ENCODE results near the gene CPEB4. TPM values are rescaled to one million over a fixed set of nuclear protein-coding genes. Genes with fewer than 3 reads are reported as not detected.

CPEB4 gene
- total and polyA plus RNA-seq, 2 of the 8 experiments (the other 6 are each of a cell fraction or from before 2014, with no cell fraction given) = 8.4 to 13.4 TPM

GRCh38 chr5:173941102-173941501 lies 53.0 kb downstream of the CPEB4 start:
- no peak overlapping the region for H3K56ac ChIP-seq (replicated peaks; ENCODE audit: insufficient read length, low read depth, low read length)
- H3K4me3 ChIP-seq (ENCODE audit: extremely low read depth in 1 of 4, insufficient read depth in 2 of 4, low read depth in 3 of 4, low read length in 4 of 4) = peak overlapping the region in 1 of 4 experiments; percentile 37; a peak in 1 of 8 replicates
- no peak overlapping the region; the same call in 1 of the 2 replicates for H2AK5ac ChIP-seq (ENCODE audit: low read depth, low read length)
- WGBS, 2 experiments (ENCODE audit: extremely low coverage in 1 of 2, insufficient coverage in 1 of 2, insufficient read length in 1 of 2, insufficient replicate concordance in 2 of 2, low coverage in 1 of 2, low lambda C conversion rate in 2 of 2, missing lambda C conversion rate in 1 of 2) = 45% methylated on average over 2 of the region's 2 CpGs; no CpG with 5 or more reads in 1 of the 2 experiments
- no peak overlapping the region for H2AFZ ChIP-seq (ENCODE audit: low read length)
- no peaks in the 10 kb centered on the region for H3K27me3 ChIP-seq (replicated peaks in 1 of 4; ENCODE audit: control insufficient read depth in 3 of 4, extremely low read depth in 1 of 4, insufficient read depth in 3 of 4, low read length in 3 of 4)
- no peak overlapping the region for H4K8ac ChIP-seq (ENCODE audit: extremely low read depth, insufficient read depth, low read length)
- no peak overlapping the region for H2BK120ac ChIP-seq (replicated peaks; ENCODE audit: low read depth, low read length)
- H4K5ac ChIP-seq (ENCODE audit: insufficient read length, low read depth, low read length) = peak overlapping the region; percentile 64
- no peak overlapping the region for H3K14ac ChIP-seq (ENCODE audit: insufficient read length)
- DNase-seq (ENCODE audit: low read depth in 1 of 2, low spot score in 2 of 2) (no peak), FAIRE-seq (peak; percentile 57)
- H2BK5ac ChIP-seq (ENCODE audit: low read depth, low read length) = no peak overlapping the region
- no peak overlapping the region for H2BK15ac ChIP-seq (ENCODE audit: low read length)
- no peaks in the 10 kb centered on the region for H3K79me1 ChIP-seq (ENCODE audit: low read depth, low read length)
- ChIA-PET CTCF (ENCODE audit: partially characterized antibody) (interaction anchor here (0.9 to 1.8 kb wide), 4 partner anchors 11 to 112 kb away, joined by 3 to 5 read pairs (median 4); no protein-coding TSS in a partner anchor), POLR2A (ENCODE audit: partially characterized antibody) (interaction anchor here (1.0 to 6.6 kb wide), 3 partner anchors 22 to 53 kb away, joined by 3 to 62 read pairs (median 4); partner anchors contain the start of gene CPEB4)
- H3K4me1 ChIP-seq (replicated peaks in 1 of 4; ENCODE audit: control insufficient read depth in 3 of 4, insufficient read depth in 4 of 4, low read length in 3 of 4) = peaks cover 0 to 13% (median 7%) of the 10 kb centered on the region in 4 experiments; a peak in 4 of 7 replicates
- no peaks in the 10 kb centered on the region for H4K20me1 ChIP-seq (replicated peaks in 1 of 2; ENCODE audit: control insufficient read depth in 1 of 2, insufficient read depth in 2 of 2, low read length in 2 of 2)
- no peaks in the 10 kb centered on the region; the same call in 1 of the 2 replicates for H3K23me2 ChIP-seq (ENCODE audit: low read depth, low read length)
- no peaks in the 10 kb centered on the region for H3K79me2 ChIP-seq (ENCODE audit: control insufficient read depth in 1 of 2, insufficient read depth in 2 of 2, low read length in 2 of 2)
- no peaks in the 10 kb centered on the region for H3K36me3 ChIP-seq (ENCODE audit: control insufficient read depth in 2 of 4, insufficient read depth in 4 of 4, low read length in 3 of 4)
- peak overlapping the region in 1 of 2 experiments; percentile 47 for H3K4me2 ChIP-seq (ENCODE audit: insufficient read depth in 1 of 2, low read depth in 2 of 2, low read length in 2 of 2)
- no peak overlapping the region for H3K23ac ChIP-seq (ENCODE audit: insufficient read length)
- H3K27ac ChIP-seq (ENCODE audit: low read depth, low read length) = peak overlapping the region; percentile 61; the same call in 1 of the 2 replicates
- no peak overlapping the region for H3K9ac ChIP-seq (replicated peaks in 1 of 4; ENCODE audit: extremely low read depth in 1 of 4, low read depth in 3 of 4, low read length in 3 of 4)
- H2BK12ac ChIP-seq (ENCODE audit: low read depth, low read length) = no peak overlapping the region; the same call in 1 of the 2 replicates
- H3K18ac ChIP-seq (ENCODE audit: extremely low read depth, low read length) = no peak overlapping the region; the same call in 1 of the 2 replicates
- H3K9me3 ChIP-seq (ENCODE audit: insufficient read depth in 2 of 2, low read depth in 1 of 2, low read length in 1 of 2) = no peaks in the 10 kb centered on the region
- no peak overlapping the region for H3K4ac ChIP-seq (replicated peaks; ENCODE audit: insufficient read length, low read depth, low read length)
- H4K91ac ChIP-seq (replicated peaks; ENCODE audit: insufficient read length, low read length) = no peak overlapping the region
- no peak overlapping the region for H2BK20ac ChIP-seq (ENCODE audit: low read length)
- TF ChIP-seq NRF1 (IDR thresholded peaks at IDR 0.05; ENCODE audit: low read depth, low read length) (no peak), HDAC6 (IDR thresholded peaks at IDR 0.05; ENCODE audit: low read depth, low read length) (no peak), GABPA (IDR thresholded peaks at IDR 0.05; ENCODE audit: borderline replicate concordance, insufficient read depth, low read length) (no peak), BACH1 (IDR thresholded peaks at IDR 0.05; ENCODE audit: low read length) (no peak), JUN (IDR thresholded peaks at IDR 0.05; ENCODE audit: low read depth, low read length) (no peak), EP300 (IDR thresholded peaks at IDR 0.05; ENCODE audit: borderline replicate concordance in 1 of 2, low read depth in 2 of 2, low read length in 2 of 2) (no peak), KDM4A (IDR thresholded peaks at IDR 0.05; ENCODE audit: low read depth, low read length, severe bottlenecking) (no peak), JUND (IDR thresholded peaks at IDR 0.05; ENCODE audit: low read length) (no peak), GTF2F1 (IDR thresholded peaks at IDR 0.05; ENCODE audit: borderline replicate concordance, low read depth, low read length) (no peak), SUZ12 (IDR thresholded peaks at IDR 0.05; ENCODE audit: low read length) (no peak), FOSL1 (IDR thresholded peaks at IDR 0.05; ENCODE audit: insufficient read depth, low read depth, low read length) (no peak), E2F6 (IDR thresholded peaks at IDR 0.05) (no peak), ASH2L (IDR thresholded peaks at IDR 0.05; ENCODE audit: low read length) (no peak)

Data from H1 (cell line).